HG02840 (cell line): Measurements from ENCODE around the gene GALNT3.

ENCODE experiments used
- ATAC-seq: cut with Tn5 transposase; IDR thresholded peaks from one replicate; pipeline ENCODE4 v1.9.1; 2021; ENCODE audit warnings: mild to moderate bottlenecking, moderate library complexity, moderate number of reproducible peaks; ENCODE audit not compliant: unreplicated experiment, low FRiP score

GALNT3 gene

GRCh38 chr2:165757906-165758675, 36.0 kb downstream of the GALNT3 start:
- ATAC-seq, result no peak

GRCh38 chr2:165746501-165746900, 47.5 kb downstream of the GALNT3 start:
- no peak for ATAC-seq

GRCh38 chr2:165745916-165746315, 48.1 kb downstream of the GALNT3 start:
- ATAC-seq, result no peak

- peak; percentile 92 for ATAC-seq
These were observed 50.6 kb downstream of the GALNT3 start for GRCh38 chr2:165743442-165743841.

GRCh38 chr2:165725421-165725820, 68.6 kb downstream of the GALNT3 start:
- no peak for ATAC-seq

- no peak for ATAC-seq
These were observed 73.5 kb downstream of the GALNT3 start for GRCh38 chr2:165720511-165720910.

GRCh38 chr2:165718610-165719210, 75.3 kb downstream of the GALNT3 start:
- ATAC-seq, result no peak

GRCh38 chr2:165716091-165716490, 78.0 kb downstream of the GALNT3 start:
- no peak for ATAC-seq

- no peak for ATAC-seq
These were observed 87.0 kb downstream of the GALNT3 start for GRCh38 chr2:165706960-165707487.

- ATAC-seq, result no peak
These were observed 92.9 kb downstream of the GALNT3 start for GRCh38 chr2:165701147-165701546.

GRCh38 chr2:165700531-165700930, 93.5 kb downstream of the GALNT3 start:
- no peak for ATAC-seq

- no peak for ATAC-seq
These were observed 94.1 kb downstream of the GALNT3 start for GRCh38 chr2:165699946-165700345.

- ATAC-seq, result no peak
These were observed 95.6 kb downstream of the GALNT3 start for GRCh38 chr2:165698444-165698884.

GRCh38 chr2:165697748-165698443, 96.2 kb downstream of the GALNT3 start:
- ATAC-seq, result no peak
